OCI-LY7 (cell line): ENCODE data around the gene FGF3.

Experiments used
- EZH2phosphoT487 ChIP-seq: fragments of 200-600 bp; sonication (generic); IDR thresholded peaks from 2 replicates; pipeline ENCODE4 v1.6.1; 2018; ENCODE audit warnings: low read depth, borderline replicate concordance, mild to moderate bottlenecking, mixed run types, antibody characterized with exemption, low read length, moderate library complexity, mixed read lengths
- TF ChIP-seq, protein P1 (sequence below): fragments of 200-600 bp; sonication (generic); conservative IDR thresholded peaks from 2 replicates; pipeline ENCODE4 v1.5.1; 2014; ENCODE audit warnings: mild to moderate bottlenecking, antibody characterized with exemption, low read length, moderate library complexity, mixed read lengths

DNA sequence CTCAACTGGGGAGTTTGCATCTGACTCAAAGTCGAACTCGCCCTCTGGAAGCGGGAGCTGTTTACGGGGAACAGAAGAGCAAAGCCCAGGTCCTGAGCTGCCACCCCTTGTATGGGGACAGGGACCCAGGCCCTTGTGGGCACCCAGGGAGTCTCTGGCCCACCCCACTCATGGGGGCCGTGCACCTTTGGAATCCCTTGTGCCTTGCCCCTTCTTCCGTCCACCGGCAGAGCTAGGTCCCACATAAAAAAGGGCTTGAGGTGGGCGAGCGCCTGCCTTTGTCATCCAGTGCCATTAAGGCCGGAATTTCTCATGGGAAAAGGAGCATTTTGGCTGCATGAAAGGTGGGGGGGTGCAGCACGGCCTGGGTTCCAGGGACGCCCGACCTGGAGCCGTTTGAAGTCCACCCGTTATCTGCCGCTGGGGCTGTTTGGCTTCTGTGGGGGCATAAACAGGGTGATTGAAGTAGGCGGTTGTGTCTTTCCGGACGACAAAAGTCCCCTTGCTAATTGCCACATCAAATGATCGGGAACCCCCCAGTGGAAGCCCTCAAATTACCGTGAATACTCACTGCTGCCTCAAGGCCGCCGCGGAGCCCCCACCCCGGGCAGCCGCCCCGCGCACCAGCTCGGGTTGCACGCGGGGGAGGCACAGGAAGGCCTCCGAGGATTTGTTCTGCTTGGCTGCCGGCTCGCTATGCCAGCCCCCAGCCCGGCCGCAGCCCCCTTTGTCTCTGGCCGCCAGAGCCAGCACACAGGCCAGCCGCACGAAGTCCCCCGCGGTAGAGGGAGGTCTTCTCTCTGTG is 49.0 kb upstream of the FGF3 start:
- TF ChIP-seq, protein P1, sequence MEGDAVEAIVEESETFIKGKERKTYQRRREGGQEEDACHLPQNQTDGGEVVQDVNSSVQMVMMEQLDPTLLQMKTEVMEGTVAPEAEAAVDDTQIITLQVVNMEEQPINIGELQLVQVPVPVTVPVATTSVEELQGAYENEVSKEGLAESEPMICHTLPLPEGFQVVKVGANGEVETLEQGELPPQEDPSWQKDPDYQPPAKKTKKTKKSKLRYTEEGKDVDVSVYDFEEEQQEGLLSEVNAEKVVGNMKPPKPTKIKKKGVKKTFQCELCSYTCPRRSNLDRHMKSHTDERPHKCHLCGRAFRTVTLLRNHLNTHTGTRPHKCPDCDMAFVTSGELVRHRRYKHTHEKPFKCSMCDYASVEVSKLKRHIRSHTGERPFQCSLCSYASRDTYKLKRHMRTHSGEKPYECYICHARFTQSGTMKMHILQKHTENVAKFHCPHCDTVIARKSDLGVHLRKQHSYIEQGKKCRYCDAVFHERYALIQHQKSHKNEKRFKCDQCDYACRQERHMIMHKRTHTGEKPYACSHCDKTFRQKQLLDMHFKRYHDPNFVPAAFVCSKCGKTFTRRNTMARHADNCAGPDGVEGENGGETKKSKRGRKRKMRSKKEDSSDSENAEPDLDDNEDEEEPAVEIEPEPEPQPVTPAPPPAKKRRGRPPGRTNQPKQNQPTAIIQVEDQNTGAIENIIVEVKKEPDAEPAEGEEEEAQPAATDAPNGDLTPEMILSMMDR = no peak
- TF ChIP-seq EZH2phosphoT487 = no peak
